Stimulated activated CD4-positive, alpha-beta T cell treated with anti-CD3 and anti-CD28 coated beads, TNF-alpha, amount 100 ng/mL, for 48 hours (primary cell): ENCODE measurements around the gene FAM222A.
A peak's percentile ranks its signal among the peaks of the same experiment; 100 is the strongest.

Experiments
- DNase-seq, 3 donors: peaks; one replicate each; pipeline ENCODE4 v3.0.0-alpha.2; 2020; ENCODE audit warnings: low read depth in 3 of 3

FAM222A gene

DNA sequence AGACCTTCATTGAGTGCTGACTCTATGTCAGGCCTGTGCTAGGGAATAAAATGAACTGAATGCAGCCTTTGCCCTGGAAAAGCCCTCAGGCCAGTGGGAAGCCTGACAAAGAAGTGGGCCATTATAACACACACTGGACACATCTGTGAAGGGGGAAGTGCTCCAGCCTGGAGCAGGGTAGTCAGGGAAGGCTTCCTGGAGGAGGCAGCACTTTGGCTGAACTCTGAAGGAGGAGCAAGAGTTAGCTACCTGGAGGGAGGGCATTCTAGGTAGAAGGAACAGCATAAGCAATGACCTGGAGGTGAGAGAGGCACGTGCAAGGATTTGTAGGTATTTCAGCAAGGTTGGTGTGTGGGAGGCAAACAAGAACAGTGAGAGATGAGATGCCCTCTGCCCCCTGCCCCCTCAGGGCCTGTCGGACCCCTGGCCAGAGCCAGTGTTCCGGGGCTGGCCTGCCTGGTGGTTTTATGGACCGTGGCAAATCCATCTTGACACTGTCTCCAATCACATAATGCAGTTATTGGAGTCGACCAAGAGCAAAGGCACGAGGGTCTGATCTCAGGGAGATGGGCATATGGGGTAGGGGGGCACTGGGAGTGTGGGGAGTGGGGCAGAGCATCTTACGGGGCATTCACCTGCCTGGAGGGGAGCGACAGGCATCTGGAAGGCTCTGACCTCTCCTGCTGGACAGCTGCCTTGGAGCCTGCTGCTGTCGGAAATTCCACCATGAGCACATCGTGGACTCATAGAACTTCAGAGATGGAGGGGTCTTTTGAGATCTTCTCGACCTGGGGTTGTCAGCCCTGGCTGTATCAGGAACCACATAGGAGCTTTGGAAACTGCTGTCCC lies 2.7 kb upstream of the FAM222A start:
- no peak for DNase-seq

DNA sequence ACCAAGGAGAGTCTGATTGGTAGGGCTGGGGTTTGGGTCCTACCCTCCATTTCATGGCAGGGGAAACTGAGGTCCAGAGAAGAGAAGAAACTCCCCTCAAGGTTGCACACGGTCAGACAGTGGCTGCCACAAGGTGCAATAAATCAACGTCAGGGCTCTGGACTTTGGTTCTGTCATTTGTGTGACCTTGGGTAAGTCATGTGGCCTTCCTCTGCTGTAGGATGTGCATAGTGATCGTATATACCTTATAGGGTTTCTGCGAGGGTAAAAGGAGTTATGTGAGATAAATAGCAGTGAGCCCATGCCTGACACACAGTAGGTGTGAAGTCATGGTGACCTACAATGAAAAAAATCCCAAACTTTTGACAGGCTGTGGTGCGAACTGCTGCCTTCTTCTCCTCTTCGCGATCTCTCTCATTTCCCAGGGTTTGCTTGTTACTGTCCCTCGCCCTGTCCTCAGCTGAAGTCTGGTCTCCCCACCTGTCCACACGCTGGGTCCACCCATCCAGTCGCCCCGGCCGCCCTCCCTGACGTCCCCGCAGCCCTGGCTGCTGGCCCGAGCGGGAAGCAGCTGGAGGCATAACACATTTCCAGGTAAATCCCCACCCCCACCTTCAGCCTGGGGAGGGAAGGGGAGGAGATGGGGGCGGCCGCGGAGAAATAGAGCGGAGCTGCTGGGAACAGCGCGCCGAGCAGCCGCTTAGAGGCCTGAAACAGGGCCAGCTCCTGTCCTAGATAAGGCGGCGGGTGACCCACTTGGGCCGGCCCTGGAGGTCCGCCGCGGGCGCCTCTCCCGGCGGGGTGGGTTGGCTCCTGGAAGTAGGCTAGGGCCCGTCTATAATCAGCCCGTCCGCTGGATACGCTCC lies 1.8 kb upstream of the FAM222A start:
- DNase-seq, result no peak

DNA sequence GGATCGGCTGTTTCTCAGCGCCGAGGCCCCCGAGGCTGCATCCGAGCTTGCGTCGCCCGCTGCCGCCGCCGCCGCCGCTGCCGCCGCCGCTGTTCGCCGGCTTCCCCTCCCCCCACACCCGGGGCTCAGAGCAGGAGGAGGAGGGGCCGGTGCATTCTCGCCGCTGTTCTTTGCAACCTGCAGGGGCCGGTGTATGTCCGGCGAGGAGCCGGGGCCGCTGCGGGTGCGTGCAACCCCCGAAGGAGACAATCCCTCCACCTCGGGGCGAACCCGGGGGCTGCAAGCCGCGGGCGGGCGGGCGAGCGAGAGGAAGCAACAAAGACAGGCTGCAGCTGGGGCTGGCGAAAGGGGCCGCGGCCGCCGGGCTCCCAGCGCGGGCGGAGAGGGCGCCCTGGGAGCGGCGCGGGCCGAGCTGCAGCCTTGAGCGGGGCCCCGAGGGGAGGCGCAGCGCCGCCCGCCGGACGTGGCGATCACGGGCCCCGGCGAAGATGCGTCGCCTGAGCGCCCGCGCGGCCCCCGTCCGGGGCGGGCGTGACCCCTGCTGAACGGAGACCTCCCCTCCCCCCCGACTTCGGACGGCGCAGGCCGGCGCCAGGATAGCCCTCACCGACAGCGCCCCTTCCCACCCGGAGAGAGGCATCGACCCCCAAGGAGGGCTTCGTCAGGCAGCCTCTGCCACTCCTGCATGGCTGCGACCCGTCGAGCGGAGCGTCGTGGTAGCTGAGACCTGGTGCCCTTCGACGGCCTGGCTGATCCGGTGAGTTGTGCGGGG lies 702 bp downstream of the FAM222A start:
- DNase-seq, result peak in 2 of 3 donors; percentile 24 to 35

GRCh38 chr12:109714913-109715244 lies 1.3 kb downstream of the FAM222A start:
- DNase-seq, result no peak

DNA sequence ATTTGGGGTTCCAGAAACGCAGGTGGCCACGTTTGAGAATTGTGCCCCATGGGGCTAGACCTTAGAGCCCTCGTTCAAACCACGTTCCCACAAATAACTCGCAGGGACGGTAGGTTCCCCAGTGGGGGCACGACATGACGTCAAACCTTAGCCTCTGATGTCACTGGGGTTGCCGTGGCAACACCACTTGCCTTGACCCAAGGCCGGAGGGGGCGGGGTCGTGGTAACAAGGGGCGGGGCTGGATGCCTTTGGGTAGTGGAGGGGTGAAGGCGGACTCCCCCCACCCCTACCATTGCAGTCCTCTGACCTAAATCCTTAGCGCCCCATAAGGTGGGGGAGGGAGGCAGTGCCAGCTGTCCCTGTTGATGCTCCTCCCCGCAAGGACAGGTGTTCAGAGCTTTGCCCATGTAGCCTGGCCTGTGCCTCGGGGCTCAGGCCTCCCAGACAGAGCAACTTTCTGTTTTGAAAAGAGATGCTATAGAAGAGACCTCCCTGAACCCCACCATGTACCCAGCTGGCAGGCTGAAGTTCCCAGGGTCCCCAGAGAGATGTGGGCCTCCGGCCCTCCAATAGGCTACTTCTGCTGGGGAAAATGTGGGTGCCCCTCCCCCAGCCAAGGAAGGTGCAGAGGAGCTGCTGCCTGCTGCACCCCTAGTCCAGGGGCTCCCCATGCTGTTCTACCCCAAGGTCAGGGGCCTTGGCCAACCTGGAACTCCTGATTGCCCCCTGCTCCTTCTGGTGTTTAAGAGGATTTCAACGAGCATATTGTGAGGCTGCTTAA lies 1.9 kb downstream of the FAM222A start:
- DNase-seq, result no peak

DNA sequence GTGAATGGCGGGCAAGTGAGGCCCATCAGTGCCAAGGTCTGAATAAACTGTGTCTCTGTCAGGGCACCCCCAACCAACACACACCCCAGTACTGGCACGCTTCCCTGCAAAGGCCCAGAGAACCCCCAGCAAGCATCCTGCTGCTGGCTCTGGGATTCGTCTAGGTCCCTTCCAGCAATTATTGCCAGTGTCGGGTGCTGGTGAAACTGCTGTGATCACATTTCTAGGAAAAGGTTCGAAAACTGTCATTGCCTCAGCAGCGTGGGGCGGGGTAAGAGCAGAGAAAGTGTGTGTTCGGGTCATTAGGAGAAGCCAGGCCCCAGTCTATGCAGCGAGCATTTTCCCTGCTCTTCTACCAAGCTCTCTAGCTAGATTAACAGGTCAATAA lies 2.5 kb downstream of the FAM222A start:
- no peak for DNase-seq

- DNase-seq, result no peak
These were observed 3.1 kb downstream of the FAM222A start for GRCh38 chr12:109716512-109717389.

GRCh38 chr12:109717390-109718357 lies 4.0 kb downstream of the FAM222A start:
- DNase-seq, result no peak

DNA sequence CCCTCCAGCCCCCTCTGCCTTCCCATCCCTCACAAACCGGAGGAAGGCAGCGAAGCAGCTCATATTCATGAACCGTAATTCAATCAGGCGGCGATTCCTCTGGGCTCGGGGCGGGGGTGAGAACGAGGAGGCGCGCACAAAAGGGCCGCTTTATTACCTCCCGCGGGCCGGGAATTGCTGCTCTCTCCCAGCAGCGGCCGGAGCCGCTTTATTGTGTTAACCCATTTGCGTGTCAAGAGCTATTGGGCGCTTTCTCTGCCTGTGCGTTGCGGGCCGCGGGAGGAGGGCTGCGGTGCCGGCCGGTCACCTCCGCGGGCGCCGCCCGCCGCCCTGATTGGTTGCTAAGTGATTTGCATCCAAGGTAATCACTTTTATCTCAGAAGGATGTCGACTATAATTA lies 4.8 kb downstream of the FAM222A start:
- DNase-seq, result no peak

- DNase-seq, result no peak
These were observed 5.7 kb downstream of the FAM222A start for GRCh38 chr12:109719123-109720022.

GRCh38 chr12:109720152-109720856 lies 6.7 kb downstream of the FAM222A start:
- no peak for DNase-seq

GRCh38 chr12:109720857-109721189 lies 7.2 kb downstream of the FAM222A start:
- DNase-seq, result no peak

DNA sequence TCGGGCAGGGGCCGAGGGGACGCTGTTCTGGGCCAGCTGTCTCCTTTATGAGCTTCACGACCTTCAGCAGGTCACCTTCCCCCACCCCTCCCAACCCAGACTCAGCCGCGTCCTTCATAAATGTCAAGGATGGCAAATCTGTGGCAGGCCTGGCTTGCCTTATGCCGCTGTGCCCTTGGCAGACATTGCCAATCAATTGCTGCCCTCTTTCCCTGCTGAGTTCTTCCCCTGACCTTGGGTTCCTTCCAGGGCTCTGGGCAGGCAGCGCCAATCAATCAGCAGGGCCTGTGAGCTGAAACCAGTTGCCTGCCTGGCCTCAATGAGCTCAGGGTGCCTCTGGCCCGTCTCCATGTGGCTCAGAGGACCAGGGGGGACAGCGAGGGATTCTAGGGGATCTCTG lies 7.7 kb downstream of the FAM222A start:
- DNase-seq, result no peak

DNA sequence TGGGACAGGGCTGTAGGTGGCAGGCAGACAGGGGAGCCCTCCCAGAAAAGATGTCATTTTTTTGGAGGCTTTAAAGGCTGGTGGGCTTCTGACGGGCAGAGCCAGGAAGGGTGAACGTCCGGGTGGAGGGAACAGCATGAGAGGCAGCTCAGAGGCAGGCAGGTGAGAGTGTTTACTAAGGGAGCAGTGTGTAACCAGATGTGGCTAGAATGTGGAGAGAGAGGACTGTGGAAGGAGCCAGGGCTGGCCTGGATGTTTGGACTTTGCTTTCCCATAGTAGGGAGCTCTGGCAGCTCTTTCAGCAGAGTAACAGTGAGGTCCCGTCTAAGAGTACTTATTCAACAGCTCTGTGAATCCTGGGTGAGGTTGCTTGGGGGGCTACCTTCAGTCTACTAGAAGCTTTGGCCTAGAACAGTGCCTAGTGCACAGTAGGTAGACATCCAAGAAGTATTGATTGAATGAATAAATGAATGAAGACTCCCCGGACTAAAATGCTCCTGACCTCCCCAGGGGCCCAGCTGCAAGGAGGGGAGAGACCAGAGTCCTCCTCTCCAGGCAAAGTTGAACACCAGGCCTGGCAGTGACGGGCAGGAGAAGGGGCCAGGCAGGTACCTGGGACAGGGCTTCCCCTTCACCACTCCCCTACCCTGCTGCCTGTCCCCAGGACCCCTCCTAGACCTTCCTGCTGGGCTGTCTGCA lies 8.5 kb downstream of the FAM222A start:
- DNase-seq, result no peak

DNA sequence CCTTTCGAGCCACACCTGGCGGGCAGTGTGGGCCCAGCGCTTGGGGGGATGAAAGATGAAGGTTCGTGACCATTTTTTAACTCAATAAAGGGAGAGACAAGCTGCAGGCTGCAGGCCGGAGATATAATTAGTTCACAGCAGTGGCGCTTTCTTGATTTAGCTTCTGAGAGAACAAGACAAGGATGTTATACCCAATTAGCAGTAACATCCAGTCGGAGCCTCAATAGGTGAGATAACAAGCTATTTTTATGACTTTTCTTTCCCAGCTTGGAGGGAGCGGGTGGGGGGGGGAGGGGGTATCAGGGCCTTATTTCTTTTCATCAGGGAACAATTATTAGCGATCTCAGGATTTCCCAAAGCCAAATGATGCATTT lies 9.1 kb downstream of the FAM222A start:
- DNase-seq, result no peak

GRCh38 chr12:109723311-109723881 lies 9.8 kb downstream of the FAM222A start:
- no peak for DNase-seq
